ENCODE results near the gene LPAR4. TPM values are rescaled to one million over a fixed set of nuclear protein-coding genes. Genes with fewer than 3 reads are reported as not detected.

LPAR4 gene
- polyA plus RNA-seq, 3 donors: 0.05 to 0.45 (median 0.12) TPM

Other genes starting within 250 kb of the LPAR4 start
- gene RTL3, start 88.4 kb upstream of the LPAR4 start, polyA plus RNA-seq: under 1 TPM in 2 of 3 donors, not detected in 1; 0.03 to 0.04 TPM
- gene P2RY10, start 197.7 kb downstream of the LPAR4 start, polyA plus RNA-seq: under 1 TPM in 2 of 3 donors, not detected in 1; 0.20 to 0.73 TPM